GM19452 (cell line): ENCODE results near the gene ASTN1.
A peak's percentile ranks its signal among the peaks of the same experiment; 100 is the strongest.

Experiments used
- ATAC-seq: cut with Tn5 transposase; IDR thresholded peaks from one replicate; pipeline ENCODE4 v1.9.1; 2021; ENCODE audit not compliant: unreplicated experiment

Gene ASTN1

DNA sequence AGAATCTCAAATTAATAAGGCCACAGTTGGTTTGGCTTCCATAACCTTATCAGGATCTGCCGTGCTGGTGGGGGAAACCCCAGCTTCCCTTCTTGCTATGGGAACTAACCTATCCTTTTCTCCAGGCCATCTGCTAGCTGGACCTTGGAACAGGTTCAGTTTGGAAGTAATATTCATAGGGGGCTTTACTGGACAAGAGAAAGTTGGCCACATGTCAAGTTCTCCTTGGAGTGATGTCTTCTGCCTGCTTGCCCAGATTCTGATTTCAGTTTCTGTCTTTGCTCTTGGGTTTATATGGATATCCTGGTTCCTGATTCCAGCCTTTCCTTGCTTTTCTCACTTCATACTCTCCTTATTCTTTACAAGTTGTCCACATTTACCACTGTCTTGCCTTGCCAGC is 279.6 kb downstream of the ASTN1 start:
- ATAC-seq: no peak

GRCh38 chr1:176884286-176884685 is 280.2 kb downstream of the ASTN1 start:
- ATAC-seq: no peak

DNA sequence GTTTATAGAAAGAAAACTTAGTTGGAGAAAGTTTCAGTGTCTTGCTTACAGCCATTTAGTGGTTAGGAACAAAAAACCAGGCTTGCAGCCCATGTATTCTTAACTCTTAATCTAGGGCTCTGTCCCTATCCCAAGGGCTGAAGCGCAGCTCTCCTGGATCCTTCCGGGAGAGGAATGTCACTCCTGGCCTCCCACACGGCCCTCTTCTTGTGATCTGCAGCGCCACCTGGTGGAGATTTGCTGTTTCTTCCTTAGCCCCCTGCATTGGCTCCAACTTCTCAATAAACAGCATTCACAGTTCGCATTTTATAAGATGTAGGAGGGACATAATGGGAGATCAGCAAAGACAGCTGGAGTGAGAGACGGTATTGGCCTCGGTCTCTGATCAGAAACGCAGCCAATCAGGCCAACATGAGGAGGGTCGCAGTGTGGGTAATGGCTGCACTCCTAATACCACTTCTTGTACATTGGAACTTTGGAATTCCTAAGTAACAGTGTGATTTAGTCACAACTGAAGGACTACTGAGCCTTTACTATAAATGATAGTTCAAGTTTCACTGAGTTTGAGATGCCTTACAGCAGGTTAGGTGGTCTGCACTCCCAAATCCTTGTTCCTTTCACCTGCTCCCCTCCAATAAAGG is 283.4 kb downstream of the ASTN1 start:
- peak; percentile 66 for ATAC-seq

DNA sequence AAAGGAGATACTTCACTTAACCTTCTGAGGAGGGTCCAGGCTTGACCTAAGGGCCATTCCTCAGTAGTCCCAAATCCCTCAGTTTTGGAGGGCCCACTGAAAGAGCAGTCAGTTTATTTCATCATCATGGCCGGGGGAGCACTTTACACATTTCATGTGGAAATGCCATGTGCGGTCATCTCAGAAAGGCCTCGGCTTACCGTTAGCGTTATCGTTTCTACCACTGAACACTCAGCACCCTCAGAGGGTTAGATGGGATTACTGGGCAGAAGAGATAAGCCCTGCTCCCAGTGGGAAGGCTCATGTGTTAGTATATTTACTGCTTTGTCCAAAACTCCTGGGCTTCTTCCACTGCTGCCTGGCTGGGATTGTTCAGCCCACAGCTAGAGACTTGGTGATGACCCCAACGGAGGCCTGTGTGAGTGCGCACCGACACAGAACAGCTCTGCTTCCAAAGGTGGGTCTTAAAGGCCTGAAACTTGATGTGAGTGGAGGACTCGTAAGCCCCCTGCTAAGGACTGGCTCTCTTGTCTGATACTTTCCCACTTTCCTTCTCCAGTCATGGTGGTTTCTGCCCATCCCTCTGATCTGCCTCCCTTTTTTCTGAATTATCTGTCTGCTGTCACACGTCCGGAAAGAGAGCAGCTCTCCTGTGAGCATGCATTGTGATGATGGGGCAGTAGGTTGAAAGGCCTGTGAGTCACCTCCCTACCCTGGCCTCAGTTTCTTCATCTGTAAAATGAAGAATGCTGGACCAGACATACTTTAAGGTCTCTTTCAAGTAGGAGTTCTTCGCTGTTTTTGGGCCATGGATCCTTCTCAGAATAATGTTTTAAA is 284.5 kb downstream of the ASTN1 start:
- no peak for ATAC-seq

DNA sequence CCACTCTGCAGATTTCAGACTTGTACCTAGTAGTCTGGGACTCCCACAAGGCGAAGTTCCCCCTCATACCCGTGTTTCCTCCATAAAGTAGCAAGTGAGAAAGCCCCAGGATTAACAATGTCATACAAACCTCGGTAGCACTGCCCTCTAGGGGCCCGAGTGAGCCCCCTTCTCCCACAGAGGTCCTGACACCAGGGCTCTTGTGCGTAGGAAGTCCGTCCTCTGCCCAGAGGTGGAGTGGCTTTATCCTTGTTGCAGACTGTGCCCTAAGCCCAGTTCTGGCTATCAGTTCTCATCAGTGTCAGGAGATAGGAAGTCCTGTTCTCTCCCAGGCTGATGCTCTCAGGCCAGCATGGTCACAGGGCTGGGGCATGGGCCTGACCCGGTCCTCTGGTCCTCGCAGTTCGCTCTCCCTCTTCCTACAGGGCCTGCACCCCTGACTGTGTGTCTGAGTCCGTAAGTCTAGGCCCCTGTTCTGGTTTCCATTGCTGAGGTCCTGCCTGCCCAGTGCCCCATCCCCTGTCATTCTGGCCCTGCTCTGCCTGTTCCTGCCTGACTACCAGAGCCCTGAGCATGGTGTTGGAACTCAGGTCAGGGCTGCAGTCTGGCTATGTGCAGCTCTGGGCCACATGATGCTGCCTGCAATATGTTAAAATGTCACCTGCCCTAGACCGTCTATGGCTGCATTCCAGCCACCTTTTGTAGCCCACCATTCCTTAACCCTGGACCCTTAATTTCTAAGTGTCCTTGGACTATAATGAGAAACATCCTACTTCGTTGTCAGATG is 285.6 kb downstream of the ASTN1 start:
- no peak for ATAC-seq

GRCh38 chr1:176877557-176877956 is 287.0 kb downstream of the ASTN1 start:
- ATAC-seq: no peak

DNA sequence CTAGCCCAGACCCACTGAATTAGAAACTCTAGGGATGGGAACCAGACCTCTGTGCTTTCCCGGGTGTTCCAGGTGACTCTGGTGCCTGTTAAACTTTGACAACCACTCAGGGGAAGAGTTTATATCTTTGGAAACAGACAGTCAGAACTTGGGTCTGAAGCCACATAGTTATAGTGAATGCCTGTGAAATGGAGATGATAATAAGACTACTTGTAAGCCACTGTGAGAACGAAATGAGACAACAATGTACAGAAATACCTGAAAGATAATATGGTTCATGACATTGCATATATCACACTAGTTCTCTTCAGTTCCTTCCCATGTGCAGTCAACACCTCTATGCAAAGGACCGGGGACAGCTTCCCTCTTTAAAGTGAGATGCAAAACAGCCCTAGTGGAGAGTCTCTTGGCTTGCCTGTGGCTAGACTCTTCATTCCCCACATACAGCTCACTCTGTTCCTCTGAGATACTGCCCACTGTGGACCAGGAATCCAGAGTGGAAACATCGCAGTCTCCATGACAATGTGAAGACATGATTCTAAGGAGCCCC is 287.5 kb downstream of the ASTN1 start:
- ATAC-seq: no peak

DNA sequence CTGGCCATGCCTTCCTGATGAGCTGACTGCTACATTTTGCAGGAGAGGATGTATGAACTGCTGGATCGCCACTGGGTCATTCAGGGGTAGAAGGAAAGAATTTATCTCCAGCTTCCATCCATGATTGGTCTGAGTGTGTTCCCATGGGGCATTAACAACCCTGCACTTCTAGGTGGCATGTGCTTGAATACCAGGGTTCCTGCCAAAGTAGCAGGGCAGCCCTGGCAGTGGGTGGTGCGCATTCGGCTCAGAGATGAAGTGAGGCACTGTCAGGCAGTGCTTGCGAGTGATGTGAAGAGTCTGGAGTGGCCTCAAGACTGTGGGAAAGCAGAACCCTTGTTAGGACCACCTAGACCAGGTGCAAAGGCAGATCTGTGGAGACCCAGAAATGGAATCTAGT is 294.9 kb downstream of the ASTN1 start:
- no peak for ATAC-seq

- ATAC-seq: no peak
Measured at GRCh38 chr1:176866011-176866714, 298.3 kb downstream of the ASTN1 start.

- ATAC-seq: no peak
Measured at GRCh38 chr1:176864211-176864610, 300.3 kb downstream of the ASTN1 start.

DNA sequence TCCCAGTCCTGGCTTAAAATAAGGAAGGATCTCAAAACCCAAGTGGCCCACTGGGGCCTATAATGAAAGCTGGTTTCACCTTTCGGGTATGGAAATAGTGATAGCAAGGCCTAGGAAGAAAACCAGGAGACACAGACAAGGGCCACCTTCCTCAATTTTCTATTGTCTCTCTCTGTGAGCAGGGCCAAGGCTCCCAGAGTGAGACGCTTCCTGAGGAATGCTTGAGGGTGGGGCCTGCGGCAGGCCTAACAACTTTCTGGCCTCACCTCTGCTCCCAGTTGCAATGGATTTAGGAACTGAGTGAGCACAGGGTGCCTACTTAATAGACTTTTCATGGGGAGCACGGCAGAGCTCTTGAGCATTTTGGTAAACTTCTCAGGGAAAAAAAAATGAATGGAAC is 300.9 kb downstream of the ASTN1 start:
- no peak for ATAC-seq

DNA sequence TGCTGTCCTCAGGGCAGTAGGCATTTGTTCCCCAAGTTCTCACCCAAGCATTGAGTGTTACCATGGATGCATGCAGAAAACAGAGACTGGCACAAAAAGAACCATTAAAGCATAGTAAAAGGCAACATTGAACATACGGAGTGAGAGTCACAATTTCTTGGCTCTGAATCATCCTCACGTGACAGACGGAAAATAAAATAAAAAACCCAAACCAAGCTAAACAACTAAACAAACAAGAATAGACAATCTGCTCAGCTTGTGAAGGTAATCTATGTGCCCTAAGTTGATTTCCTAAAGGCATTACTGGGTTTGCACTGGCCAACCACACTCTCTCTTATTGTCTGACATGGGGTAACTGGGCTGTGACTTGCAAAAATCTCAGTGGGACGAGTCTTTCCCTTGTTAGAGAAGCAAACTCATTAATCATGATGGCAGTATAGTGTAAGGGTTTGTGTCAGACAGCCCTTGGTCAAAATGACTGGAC is 306.0 kb downstream of the ASTN1 start:
- ATAC-seq: no peak

GRCh38 chr1:176857632-176858031 is 306.9 kb downstream of the ASTN1 start:
- no peak for ATAC-seq

DNA sequence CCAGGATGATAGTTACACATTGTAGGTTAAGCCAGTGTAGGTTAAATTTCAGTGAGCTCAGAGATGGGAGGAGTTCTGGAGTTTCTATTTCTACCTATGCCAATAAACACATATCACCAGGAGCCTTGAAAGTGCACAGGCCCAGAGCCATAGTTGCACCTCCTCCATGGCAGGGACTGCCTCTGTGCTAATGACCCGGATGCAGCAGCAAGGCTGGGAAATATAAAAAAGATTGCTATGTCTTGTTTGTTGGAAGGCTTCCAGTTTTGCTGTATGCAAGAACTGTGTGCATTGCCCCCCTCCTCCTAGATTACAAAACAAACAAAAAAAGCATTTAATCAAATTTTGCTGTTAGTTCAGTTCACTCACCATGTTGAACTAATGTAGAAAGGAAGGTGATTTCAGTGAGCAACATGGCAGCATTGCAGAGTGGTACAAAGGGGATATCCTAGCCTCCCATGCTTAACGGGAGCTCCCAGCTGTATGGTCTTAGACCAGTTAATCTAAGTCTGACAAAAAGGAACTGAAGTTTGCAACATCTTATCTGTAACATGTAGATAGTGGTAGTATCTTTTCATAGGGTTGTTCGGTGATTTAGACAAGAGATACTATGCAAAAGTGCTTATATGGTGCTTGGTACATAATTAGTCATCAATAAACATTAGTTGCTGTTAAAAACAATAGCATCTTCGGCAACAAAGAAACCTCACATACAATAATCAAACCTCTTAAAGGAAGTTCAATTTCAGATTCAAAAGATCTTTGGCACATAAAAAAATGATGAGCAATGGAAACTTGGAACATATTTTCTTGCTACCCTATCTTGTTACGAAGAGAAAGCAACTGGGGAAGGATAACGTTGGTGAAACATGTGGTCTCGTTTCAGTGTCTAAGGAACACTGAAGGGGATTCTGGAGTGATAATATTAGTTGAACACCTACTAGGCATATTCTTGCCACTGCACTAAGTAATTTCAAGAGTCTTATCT is 309.5 kb downstream of the ASTN1 start:
- no peak for ATAC-seq

- ATAC-seq: no peak
Measured at GRCh38 chr1:176854121-176854520, 310.4 kb downstream of the ASTN1 start.

- no peak for ATAC-seq
Measured at GRCh38 chr1:176853503-176853902, 311.0 kb downstream of the ASTN1 start.

- no peak for ATAC-seq
Measured at GRCh38 chr1:176852124-176852523, 312.4 kb downstream of the ASTN1 start.

GRCh38 chr1:176850871-176851270 is 313.6 kb downstream of the ASTN1 start:
- ATAC-seq: no peak

GRCh38 chr1:176849281-176849680 is 315.2 kb downstream of the ASTN1 start:
- ATAC-seq: no peak

GRCh38 chr1:176847052-176847451 is 317.5 kb downstream of the ASTN1 start:
- ATAC-seq: no peak
